HG03135 (cell line): ENCODE measurements around the gene ASGR2.
"Not testable (repeated sequence)": the region's sequence is repeated elsewhere in the genome, so short reads cannot be mapped to it uniquely, and the experiment has no call there.

Experiments used
- ATAC-seq: cut with Tn5 transposase; IDR thresholded peaks from one replicate; pipeline ENCODE4 v1.9.1; 2021; ENCODE audit warnings: mild to moderate bottlenecking, moderate library complexity; ENCODE audit not compliant: unreplicated experiment

ASGR2 gene, protein sequence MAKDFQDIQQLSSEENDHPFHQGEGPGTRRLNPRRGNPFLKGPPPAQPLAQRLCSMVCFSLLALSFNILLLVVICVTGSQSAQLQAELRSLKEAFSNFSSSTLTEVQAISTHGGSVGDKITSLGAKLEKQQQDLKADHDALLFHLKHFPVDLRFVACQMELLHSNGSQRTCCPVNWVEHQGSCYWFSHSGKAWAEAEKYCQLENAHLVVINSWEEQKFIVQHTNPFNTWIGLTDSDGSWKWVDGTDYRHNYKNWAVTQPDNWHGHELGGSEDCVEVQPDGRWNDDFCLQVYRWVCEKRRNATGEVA

DNA sequence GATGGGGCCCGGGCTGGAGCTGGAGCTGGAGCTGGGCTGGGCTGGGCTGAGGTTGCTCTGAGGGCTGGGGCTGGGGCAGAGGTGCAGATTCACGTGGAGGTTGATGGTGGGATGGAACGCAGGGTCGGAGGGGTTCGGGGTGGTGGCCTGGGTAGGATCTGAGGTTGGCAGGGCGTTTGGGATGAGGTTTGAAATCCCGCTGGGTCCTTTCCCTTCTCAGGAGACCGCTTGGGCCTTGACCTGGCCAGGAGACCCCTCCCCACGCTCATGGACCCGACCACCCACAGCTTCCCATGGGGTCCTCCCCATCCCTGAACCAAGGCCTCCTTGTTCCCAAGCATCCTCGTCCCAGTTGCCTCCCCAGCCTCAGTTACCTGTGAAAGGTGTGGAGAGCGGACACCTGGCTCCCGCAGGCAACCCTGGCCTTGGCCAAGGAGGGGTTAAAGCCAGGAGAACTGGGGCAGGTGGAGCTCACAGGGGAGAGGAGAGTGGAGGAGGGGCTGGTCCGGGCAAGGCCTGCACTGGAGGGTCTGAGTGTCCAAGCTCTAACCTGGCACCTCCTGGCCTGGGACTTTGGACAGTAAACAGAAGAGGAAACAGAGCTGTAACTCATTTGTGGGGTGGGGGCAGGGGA, at the start of gene ASGR2:
TSS of gene ASGR2 (minus strand) at position 582 of the 634 bp plus-strand sequence. CDS start 582 bp downstream, outside the sequence.
- no peak for ATAC-seq

DNA sequence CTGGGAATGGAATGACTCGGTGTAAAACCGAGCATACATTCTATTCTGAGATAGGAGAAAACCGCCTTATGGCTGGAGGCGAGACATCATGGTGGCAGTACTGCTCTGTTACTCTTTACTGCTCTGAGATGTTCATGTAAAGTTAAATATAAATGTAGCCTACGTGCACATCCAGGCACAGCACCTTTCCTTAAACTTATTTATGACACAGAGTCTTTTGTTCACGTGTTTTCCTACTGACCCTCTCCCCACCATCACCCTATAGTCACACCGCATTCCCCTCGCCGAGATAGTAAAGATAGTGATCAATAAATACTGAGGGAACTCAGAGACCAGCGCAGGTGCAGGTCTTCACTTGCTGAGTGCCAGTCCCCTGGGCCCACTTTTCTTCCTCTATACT, 44.9 kb upstream of the ASGR2 start:
- ATAC-seq, result not testable (repeated sequence)

- ATAC-seq, result not testable (repeated sequence)
Observed at GRCh38 chr17:7158424-7158823, 43.8 kb upstream of the ASGR2 start.

DNA sequence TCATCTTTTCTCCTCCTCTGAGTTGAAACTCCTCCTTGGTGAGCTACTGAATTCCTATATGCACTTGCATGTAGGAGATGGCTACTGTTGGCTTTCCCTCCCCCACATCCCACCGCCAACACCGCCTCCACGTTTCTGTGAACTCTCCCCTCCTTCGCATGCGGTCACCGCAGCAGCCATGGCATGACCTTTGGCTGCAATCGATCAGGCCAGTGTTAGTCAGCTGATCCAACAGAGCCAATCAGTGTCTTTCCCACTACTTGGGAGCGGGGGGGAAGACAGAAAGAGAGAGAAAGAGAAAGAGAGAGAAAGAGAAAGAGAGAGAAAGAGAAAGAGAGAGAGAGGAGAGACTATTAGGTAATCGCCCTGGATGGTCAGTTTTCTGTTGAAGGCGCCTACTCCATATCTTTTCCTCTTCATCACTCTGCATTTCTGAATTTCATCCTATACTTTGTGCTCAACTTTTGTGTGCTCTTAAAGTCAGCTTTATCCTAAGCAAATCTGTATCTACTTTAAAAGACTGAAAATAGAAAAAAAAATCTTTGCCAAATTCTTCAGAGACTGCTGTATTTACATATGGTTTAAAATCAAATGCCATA, 41.8 kb upstream of the ASGR2 start:
- no peak for ATAC-seq

DNA sequence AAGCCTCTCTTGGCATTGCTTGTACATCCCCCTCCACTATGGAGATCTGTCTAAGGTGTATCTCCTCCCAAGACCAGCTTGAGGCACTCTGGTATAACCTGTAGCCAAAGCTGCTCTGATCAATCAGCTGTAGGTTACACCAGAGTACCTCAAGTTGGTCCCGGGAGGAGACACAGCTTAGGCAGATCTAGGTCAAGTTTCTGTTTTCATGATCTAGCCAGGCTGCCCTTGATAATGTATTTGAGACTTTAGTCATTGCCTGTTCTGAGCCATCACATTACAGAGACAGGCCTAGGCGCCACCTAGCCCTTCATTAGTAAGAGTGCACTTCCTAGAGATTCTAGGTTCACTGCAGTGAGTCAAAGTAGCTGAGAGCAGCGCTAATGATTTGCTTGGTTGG, 33.1 kb upstream of the ASGR2 start:
- ATAC-seq, result no peak

DNA sequence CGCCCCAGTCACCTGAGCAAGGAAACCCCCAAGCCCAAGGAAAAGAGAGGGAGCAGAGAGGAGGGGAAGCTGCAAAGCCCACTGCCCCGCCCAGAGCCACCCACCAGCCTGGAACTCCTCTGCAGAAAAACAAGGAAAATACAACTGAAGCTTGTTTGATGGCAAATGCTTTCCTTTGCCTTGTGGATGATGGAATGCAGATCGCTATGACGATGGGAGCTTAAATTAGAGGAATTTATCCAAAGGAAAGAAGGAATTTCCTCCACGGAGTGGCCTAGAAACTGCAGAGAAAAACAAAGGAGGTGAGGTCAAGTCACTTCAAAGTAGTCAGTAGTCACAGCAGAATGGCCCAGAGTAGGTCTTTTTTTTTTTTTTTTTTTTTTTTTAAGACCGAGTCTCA, 31.5 kb upstream of the ASGR2 start:
- no peak for ATAC-seq

DNA sequence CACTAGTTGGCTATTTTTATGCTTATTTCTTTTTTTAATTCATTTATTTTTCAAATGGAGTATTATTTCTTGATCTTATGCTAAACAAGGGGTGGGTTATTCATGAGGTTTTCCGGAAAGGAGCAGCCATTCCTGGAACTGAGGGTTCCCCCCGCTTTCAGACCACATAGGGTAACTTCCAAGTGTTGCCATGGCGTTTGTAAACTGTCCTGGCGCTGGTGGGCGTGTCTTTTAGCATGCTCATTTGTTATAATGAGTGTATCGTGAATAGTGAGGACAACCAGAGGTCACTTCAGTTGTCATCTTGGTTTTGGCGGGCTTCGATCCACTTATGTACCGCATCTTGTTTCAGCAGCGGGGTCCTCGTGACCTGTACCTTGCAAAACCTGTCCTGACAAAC, 29.6 kb upstream of the ASGR2 start:
- ATAC-seq, result no peak

- no peak for ATAC-seq
Observed at GRCh38 chr17:7141824-7142223, 27.2 kb upstream of the ASGR2 start.

- no peak for ATAC-seq
Observed at GRCh38 chr17:7139400-7139799, 24.8 kb upstream of the ASGR2 start.

DNA sequence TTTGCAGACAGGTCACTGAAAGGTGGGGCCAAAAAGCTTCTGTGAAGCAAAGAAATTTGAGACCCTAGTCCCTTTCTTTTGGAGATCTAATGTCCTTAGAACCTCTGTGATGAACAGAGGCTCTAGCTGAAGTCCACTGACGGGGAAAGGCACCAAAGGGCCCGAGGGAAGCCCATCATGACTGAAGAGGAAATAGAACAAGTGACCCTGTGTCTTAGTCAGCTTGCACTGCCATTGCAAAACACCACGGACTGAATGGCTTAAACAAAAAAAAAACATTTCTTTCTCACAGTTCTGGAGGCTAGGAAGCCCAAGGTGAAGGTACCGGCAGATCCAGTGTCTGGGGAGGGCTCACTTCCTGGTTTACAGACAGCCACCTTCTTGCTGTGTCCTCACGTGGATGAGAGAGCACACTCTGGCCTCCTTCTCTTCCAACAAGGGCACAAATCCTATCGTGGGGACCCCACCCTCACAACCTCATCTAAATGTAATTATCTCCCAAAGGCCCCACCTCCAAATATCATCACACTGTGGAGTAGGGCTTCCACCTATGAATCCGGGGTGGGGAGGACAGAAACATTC, 24.3 kb upstream of the ASGR2 start:
- no peak for ATAC-seq

DNA sequence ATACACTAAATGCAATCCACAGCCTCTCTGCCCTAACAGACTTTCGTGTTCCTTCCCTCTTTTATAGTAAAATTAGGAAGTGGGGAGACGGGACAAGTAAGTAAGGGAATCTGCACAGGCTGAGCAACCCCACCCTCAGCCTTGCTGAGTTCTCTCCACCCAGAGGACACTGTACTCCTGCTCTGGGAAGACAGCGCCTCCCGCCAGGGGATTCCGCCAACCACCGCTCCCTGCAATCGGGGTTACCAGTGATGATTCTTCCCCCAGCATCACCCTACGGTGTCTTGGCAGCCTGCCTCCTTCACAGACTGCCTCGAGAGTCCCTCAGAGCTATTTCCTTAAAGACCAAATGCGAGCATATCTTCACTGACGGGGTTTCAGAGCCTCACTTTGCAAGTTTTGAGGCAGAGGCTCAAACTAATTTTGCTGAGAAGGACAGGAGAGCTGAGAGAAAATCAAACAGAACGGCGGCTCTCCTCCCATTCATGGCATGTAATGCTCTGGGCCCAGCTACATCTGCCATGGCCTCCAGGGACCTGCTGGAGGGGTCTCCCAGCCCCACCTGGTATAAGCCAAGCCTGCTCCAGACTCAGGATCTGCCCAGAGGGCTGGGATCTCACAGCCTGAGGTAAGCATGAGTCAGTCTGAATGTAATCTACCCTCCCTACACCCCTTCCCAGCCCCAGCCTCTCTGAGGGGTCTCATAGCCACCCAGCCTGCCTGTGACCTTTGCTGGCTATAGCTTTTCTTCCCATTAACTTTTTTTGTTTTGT, 22.7 kb upstream of the ASGR2 start:
- no peak for ATAC-seq

- no peak for ATAC-seq
Observed at GRCh38 chr17:7136266-7136877, 21.8 kb upstream of the ASGR2 start.

GRCh38 chr17:7133916-7134315, 19.3 kb upstream of the ASGR2 start:
- ATAC-seq, result no peak

- ATAC-seq, result no peak
Observed at GRCh38 chr17:7133424-7133823, 18.8 kb upstream of the ASGR2 start.

DNA sequence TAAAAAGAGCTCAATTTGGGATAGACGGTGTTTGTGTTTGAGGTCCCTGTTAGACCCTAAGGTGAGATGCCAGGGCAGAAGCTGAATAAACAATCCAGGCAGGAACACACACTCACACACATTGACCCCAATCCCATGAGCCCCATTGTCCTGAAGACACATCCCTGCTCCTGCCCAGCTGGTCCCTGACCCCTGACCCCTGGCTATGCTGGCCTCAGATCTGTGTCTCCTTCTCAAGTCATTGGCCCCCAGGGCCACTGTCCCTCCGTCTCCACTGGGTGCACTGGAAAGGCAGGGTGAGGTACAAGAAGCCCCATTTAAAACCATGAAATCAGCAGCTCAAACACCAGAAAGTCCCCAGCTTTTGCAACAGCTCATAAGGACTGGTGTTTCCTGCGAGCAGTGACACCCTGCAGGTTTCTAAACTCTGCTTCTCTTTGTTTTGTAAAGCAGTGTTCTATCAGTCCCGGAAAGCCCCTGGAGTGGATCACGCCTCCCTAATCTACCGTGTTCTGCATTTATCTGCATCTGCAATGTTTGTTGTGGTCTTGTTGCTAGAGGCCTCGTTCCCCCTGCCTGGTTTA, 18.0 kb upstream of the ASGR2 start:
- ATAC-seq, result peak; percentile 77

DNA sequence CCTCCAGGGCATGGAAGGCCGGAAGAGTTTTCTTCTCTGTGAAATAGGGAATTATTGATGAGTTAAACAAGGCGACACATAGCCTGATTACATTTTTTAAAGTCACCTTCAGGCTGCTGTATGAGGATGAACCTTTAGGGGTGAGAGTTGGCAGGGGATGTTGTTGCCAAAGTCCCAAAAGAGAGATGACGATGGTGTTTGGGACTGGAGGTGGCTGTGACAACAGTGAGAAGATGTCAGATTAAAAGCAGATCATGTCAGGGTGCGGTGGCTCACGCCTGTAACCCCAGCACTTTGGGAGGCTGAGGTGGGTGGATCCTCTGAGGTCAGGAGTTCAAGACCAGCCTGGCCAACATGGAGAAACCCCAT, 16.8 kb upstream of the ASGR2 start:
- ATAC-seq, result no peak

- ATAC-seq, result no peak
Observed at GRCh38 chr17:7130621-7131422, 16.2 kb upstream of the ASGR2 start.

DNA sequence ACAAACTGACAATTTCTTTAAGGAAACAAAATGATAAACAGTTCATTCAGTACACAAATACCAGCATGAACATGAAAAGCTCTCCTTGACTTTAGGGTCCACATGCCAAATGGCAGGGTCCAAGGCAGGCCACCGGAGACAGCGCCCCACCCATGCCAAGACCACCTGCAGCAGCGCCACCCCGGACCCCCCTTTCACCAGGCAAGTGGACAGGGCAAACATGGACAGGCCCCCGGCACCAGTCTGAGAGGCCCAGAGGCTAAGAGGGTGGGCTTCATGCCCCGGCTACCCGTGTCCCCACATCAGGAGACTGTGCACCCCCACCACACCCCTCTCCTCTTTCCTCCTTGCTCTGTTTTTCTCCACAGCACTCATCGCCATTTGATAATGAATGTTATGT, 14.7 kb upstream of the ASGR2 start:
- no peak for ATAC-seq

- no peak for ATAC-seq
Observed at GRCh38 chr17:7128160-7128559, 13.5 kb upstream of the ASGR2 start.

GRCh38 chr17:7127501-7127900, 12.9 kb upstream of the ASGR2 start:
- ATAC-seq, result not testable (repeated sequence)
